Transverse colon (tissue), 4 donors: ENCODE measurements around the gene TBC1D20.

Experiments used
- POLR2AphosphoS5 ChIP-seq, 3 donors: sonication (generic); formaldehyde crosslinking; IDR thresholded peaks; one replicate each; pipeline ENCODE4 v1.6.1; 2016; ENCODE audit warnings: antibody characterized with exemption in 3 of 3
- TF ChIP-seq, protein P1 (sequence below), 5 experiments: fragments of 200-600 bp in 3 of 5; fragments of 450-650 bp in 2 of 5; sonication (generic) in 3 of 5; IDR thresholded peaks; 1 replicate in 2 of 5; 2 replicates in 3 of 5; pipeline ENCODE4 v1.5.1; 2016 to 2017; ENCODE audit warnings: antibody characterized with exemption in 5 of 5, inconsistent platforms in 3 of 5, mild to moderate bottlenecking in 2 of 5, moderate library complexity in 1 of 5

DNA sequence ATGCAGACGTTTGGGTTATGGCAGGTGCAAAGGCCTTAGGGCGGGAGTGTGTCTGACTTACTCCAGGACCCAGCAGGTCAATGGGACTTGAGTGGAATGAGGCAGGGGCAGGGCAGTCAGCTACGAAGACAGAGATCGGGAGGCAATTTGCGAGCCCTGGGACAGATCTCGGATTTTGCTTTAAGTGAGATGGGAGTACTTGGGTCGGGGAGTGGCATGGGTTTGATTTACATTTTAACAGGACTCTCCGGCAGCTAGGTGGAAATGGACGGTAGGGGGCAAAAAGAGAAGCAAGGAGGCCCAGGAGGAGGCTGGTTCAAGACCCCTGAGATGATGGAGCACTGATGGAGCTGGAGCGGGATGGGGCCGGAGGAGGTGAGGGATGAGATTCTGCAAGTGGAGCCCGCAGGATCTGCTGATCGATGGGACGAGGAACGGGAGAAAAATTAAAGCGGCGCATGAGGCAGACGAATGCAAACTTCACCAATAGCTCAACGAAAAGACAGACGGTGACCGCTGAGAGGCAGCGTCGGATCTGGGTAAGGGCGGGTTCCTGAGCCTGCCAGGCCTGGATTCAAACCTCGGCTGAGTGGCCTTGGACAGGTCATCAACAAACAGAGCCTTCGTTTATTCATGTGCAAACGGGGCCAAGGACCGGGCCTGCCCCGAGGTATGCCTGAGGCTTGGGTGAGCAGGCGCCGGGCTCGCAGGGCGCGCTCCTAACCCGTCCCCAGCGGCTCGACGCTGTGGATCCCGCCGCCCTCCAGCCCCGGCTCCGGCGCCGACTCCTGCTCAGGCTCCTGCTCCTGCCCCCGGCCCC lies 55.0 kb downstream of the TBC1D20 start:
- TF ChIP-seq, protein P1, sequence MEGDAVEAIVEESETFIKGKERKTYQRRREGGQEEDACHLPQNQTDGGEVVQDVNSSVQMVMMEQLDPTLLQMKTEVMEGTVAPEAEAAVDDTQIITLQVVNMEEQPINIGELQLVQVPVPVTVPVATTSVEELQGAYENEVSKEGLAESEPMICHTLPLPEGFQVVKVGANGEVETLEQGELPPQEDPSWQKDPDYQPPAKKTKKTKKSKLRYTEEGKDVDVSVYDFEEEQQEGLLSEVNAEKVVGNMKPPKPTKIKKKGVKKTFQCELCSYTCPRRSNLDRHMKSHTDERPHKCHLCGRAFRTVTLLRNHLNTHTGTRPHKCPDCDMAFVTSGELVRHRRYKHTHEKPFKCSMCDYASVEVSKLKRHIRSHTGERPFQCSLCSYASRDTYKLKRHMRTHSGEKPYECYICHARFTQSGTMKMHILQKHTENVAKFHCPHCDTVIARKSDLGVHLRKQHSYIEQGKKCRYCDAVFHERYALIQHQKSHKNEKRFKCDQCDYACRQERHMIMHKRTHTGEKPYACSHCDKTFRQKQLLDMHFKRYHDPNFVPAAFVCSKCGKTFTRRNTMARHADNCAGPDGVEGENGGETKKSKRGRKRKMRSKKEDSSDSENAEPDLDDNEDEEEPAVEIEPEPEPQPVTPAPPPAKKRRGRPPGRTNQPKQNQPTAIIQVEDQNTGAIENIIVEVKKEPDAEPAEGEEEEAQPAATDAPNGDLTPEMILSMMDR (IDR thresholded peaks at IDR 0.05) = peak in 4 of 5 experiments; percentile 17 to 53 (median 34)
- TF ChIP-seq POLR2AphosphoS5 (IDR thresholded peaks at IDR 0.05) = peak in 2 of 3 donors; percentile 48 to 54
